Activated CD4-positive, alpha-beta memory T cell treated with anti-CD3 and anti-CD28 coated beads, Interleukin-2, amount 10 ng/mL, durations not matched to agents 7 days and 5 days (primary cell): ENCODE measurements around the gene CENPV. TPM values are rescaled to one million over a fixed set of nuclear protein-coding genes. Genes with fewer than 3 reads are reported as not detected.
"Not testable (repeated sequence)": the region's sequence is repeated elsewhere in the genome, so short reads cannot be mapped to it uniquely, and the experiment has no call there.

Experiments used
- CTCF ChIA-PET: fragments of 350-600 bp; sonication (Branson Sonifier 250); formaldehyde crosslinking; loops from one replicate; lab custom pipeline; 2021; ENCODE audit warnings: antibody characterized with exemption, inconsistent platforms; lab: Charles Lee
- POLR2A ChIA-PET: fragments of 350-600 bp; sonication (Branson Sonifier 250); formaldehyde crosslinking; loops from one replicate; lab custom pipeline; 2021; ENCODE audit warnings: antibody characterized with exemption; lab: Charles Lee
- DNase-seq: peaks from one replicate; pipeline ENCODE4 v3.0.0-alpha.2; 2020
- H3K27ac Mint-ChIP-seq: one replicate; pipeline ENCODE4 v1.8.0; 2021; ENCODE audit warnings: mild to moderate bottlenecking, mixed read lengths
- H3K27me3 Mint-ChIP-seq: one replicate; pipeline ENCODE4 v1.8.0; 2021; ENCODE audit warnings: mixed read lengths
- H3K36me3 Mint-ChIP-seq: one replicate; pipeline ENCODE4 v1.8.0; 2021; ENCODE audit warnings: low read depth, mixed read lengths
- H3K4me1 Mint-ChIP-seq: one replicate; pipeline ENCODE4 v1.8.0; 2021; ENCODE audit warnings: mixed read lengths
- H3K4me3 Mint-ChIP-seq: one replicate; pipeline ENCODE4 v1.8.0; 2021; ENCODE audit warnings: mild to moderate bottlenecking, mixed read lengths
- H3K9me3 Mint-ChIP-seq: one replicate; pipeline ENCODE4 v1.8.0; 2021; ENCODE audit warnings: mixed read lengths
- total RNA-seq, 2 experiments: library from RNA; stranded (reverse); gene quantifications; one replicate each; pipeline ENCODE4 v1.2.3, GENCODE V29; 2021

Gene CENPV
- total RNA-seq, 2 experiments from 2014 or later: 9.4 to 12.3 TPM

DNA sequence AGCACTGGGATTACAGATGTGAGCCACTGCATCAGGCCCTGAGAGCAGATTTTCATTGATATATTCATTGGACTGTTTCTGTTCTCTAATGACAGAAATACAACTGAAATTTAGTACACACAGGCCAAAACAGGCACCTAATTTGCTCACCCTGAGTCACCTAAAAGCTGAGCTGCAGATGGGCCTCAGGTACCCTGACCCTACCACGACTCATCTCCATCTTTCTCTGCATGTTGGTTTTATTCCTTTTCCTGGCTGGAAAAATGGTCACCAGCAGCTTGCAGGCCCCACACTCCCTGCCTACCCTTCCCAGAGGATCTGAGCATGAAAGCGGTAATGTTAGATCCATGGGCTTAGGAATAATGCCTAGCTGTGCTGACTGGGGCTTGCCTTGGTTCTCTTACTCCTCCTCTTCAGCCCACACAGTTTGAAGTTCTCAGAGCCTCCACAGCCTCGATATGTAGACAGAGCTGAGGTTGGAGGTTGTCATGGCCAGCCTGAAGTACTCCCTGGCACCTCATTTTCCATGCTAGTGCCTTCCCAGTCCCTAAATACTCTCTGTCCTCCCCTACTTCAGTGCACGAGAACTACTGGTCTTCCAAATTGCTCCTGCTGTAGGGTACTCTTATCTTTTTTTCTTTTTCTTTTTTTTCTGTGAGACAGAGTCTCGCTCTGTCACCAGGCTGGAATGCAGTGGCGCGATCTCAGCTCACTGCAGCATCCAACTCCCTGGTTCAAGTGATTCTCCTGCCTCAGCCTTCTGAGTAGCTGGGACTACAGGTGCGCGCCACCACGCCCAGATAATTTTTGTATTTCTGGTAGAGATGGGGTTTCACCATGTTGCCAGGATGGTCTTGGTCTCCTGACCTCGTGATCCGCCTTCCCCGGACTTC lies 51.1 kb downstream of the CENPV start:
- ChIA-PET POLR2A (no interaction called here), CTCF (no interaction called here)
- no peaks in the 10 kb centered on the region for H3K9me3 Mint-ChIP-seq
- no peaks in the 10 kb centered on the region for H3K4me1 Mint-ChIP-seq
- no peak overlapping the region for H3K4me3 Mint-ChIP-seq
- H3K27me3 Mint-ChIP-seq: no peaks in the 10 kb centered on the region
- no peak for DNase-seq
- H3K36me3 Mint-ChIP-seq: no peaks in the 10 kb centered on the region
- no peak overlapping the region for H3K27ac Mint-ChIP-seq

DNA sequence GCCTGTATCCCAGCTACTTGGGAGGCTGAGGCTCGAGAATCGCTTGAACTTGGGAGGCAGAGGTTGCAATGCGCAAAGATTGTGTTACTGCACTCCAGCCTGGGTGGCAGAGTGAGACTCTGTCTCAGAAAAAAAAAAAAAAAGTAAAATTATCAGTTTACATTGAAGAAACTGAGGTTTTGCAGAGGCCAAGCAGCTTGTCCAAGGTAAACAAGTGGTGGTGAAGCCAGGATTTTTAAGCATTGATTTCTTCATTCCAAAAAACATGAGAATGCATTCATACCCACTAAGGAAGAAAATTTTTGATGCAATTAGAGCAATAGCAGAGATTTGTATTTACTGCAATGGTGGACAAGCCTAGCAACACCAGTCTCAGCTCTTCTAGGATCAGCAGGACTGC lies 52.7 kb downstream of the CENPV start:
- CTCF ChIA-PET: no interaction called here
- Mint-ChIP-seq H3K27me3 (no peaks in the 10 kb centered on the region), H3K9me3 (no peaks in the 10 kb centered on the region), H3K27ac (no peak overlapping the region), H3K4me1 (peaks cover 8% of the 10 kb centered on the region), H3K4me3 (no peak overlapping the region), H3K36me3 (no peaks in the 10 kb centered on the region)
- no peak for DNase-seq
- POLR2A ChIA-PET: no interaction called here

DNA sequence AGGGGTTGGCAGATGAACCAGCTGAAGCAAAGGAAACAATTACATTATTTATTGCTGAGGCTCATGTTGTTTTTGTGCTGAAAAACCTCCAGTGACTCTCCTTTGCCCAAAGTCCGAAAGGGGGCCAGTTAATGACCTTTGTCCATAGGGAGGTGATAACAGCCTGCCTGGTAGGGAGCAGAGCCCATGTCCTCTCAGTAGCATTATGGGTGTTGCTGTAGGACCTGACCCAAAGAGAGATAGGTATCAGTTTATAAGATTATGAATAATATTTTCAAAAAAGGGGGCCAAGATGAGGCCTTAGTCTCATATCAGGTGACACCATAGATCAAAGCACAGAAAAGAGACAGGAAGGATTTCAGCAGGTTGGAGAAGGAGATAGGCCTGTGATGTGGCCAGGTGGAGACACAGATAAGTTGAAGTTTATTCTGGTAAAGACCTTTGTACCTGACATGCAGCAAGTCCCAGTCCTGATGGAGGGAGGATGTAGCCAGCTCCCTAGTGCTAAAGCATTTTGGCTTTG lies 55.1 kb downstream of the CENPV start:
- ChIA-PET POLR2A (interaction anchor here (1.0 to 1.1 kb wide), 2 partner anchors 12 to 82 kb away, joined by 3 to 4 read pairs; partner anchors contain the start of gene UBB), CTCF (interaction anchor here (2.8 kb wide), 1 partner anchor 65 kb away, joined by 6 read pairs; no protein-coding TSS in a partner anchor)
- Mint-ChIP-seq H3K36me3 (no peaks in the 10 kb centered on the region), H3K4me1 (peaks cover 10% of the 10 kb centered on the region), H3K4me3 (no peak overlapping the region), H3K27me3 (no peaks in the 10 kb centered on the region), H3K9me3 (no peaks in the 10 kb centered on the region), H3K27ac (no peak overlapping the region)
- no peak for DNase-seq

DNA sequence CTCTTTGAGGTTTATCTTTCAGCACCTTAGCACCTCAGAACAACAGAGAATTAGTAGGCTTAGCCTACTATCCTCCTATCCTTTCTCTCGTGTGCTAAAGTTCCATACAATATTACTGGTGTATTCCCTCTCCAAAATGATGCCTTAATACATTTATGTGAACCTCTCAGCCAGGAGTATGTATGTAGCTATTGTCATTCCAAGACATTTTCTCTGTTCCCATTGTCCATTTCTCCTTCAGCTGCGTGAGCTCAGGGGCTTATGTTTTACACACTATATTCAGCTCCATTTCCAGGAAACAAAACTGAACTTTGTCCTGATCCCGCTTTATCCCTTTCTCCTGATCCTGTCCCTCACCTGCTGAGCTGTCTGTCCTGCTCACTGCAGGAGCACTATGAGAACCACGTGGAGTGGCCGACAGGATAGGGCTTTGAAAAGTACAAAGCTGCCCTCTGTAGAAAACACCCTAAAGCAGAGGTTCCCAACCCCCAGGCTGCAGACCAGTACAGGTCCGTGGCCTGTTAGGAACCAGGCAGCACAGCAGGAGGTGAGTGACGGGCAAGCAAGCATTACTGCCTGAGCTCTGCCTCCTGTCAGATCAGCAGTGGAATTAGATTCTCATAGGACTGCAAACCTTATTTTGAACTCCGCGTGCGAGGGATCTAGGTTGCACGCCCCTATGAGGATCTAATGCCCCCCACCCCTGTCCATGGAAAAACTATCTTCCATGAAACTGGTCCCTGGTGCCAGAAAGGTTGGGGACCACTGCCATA lies 55.7 kb downstream of the CENPV start:
- no peaks in the 10 kb centered on the region for H3K9me3 Mint-ChIP-seq
- DNase-seq: no peak
- no peak overlapping the region for H3K4me3 Mint-ChIP-seq
- H3K36me3 Mint-ChIP-seq: no peaks in the 10 kb centered on the region
- peaks cover 10% of the 10 kb centered on the region for H3K4me1 Mint-ChIP-seq
- ChIA-PET POLR2A (interaction anchor here (1.0 to 1.1 kb wide), 2 partner anchors 12 to 83 kb away, joined by 3 to 4 read pairs; partner anchors contain the start of gene UBB), CTCF (interaction anchor here (2.8 kb wide), 1 partner anchor 66 kb away, joined by 6 read pairs; no protein-coding TSS in a partner anchor)
- no peaks in the 10 kb centered on the region for H3K27me3 Mint-ChIP-seq
- H3K27ac Mint-ChIP-seq: no peak overlapping the region

DNA sequence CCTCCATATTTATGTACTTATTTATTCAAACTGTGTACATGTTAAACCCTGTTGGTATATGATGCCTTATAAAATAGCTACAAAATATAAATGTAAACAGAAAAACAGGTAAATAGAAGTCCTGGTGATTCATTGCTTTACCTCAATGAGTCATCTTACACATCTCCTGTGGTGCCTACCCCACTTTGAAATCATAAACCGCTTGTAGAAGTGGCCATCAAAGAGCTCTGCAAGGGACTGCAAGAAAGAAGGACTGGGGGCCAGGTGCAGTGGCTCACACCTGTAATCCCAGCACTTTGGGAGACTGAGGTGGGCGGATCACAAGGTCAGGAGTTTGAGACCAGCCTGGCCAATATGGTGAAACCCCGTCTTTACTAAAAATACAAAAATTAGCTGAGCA lies 57.2 kb downstream of the CENPV start:
- ChIA-PET CTCF (interaction anchor here (0.5 to 2.7 kb wide), 3 partner anchors 9 to 68 kb away, joined by 3 to 13 read pairs (median 3); no protein-coding TSS in a partner anchor), POLR2A (interaction anchor here (1.0 to 1.6 kb wide), 5 partner anchors 9 to 79 kb away, joined by 3 to 5 read pairs (median 3); partner anchors contain the start of genes CENPV and PIGL)
- not testable (repeated sequence) for H3K27me3 Mint-ChIP-seq, H3K36me3 Mint-ChIP-seq, H3K4me1 Mint-ChIP-seq, H3K4me3 Mint-ChIP-seq, H3K9me3 Mint-ChIP-seq, DNase-seq, H3K27ac Mint-ChIP-seq

DNA sequence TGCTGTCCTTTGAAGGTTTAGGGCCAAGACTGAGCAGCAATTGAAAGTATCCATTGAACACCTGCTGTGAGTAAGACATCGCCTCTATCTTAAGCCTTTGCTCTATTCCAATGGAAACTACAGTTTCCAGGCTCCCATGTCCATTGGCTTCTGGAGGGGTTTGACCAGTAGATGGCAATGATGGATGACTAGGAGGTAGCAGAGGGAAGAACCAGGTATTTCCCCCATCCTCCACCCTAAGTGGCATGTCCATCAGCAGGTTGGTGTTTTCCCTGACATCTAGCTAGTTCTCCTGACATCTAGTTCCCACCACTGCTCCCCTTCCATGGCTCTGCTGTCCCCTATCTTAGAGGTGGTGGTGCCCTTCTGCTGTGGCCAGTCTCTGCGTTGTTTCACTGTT lies 58.7 kb downstream of the CENPV start:
- no peak for DNase-seq
- Mint-ChIP-seq H3K36me3 (no peaks in the 10 kb centered on the region), H3K9me3 (no peaks in the 10 kb centered on the region), H3K4me1 (peaks cover 10% of the 10 kb centered on the region), H3K27me3 (no peaks in the 10 kb centered on the region), H3K4me3 (no peak overlapping the region), H3K27ac (no peak overlapping the region)
- ChIA-PET POLR2A (interaction anchor here (1.6 kb wide), 1 partner anchor 59 kb away, joined by 5 read pairs; the partner anchor contains the start of gene CENPV), CTCF (interaction anchor here (2.7 kb wide), 1 partner anchor 10 kb away, joined by 13 read pairs; no protein-coding TSS in a partner anchor)

DNA sequence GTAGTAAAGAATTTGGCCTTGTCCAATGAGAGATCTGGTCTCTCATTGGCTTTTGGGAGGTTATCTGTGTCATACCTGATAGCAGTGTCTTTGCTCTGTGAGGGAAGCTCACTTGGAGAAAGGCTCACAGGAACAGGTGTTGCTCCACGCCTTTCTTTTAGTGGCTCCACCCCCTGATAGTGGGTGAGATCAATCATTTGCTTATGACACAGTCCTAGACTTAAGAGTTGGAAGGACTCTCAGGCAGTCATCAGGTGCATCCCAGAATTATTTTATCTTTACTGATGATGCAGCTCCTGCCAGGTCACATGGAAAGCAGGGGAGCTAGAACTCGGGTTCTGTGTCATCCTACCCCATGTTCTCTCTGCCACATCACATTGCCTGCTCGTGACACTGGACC lies 59.3 kb downstream of the CENPV start:
- Mint-ChIP-seq H3K36me3 (no peaks in the 10 kb centered on the region), H3K4me3 (no peak overlapping the region), H3K9me3 (no peaks in the 10 kb centered on the region), H3K27ac (no peak overlapping the region), H3K27me3 (no peaks in the 10 kb centered on the region), H3K4me1 (peaks cover 15% of the 10 kb centered on the region)
- no peak for DNase-seq
- ChIA-PET CTCF (interaction anchor here (2.7 kb wide), 1 partner anchor 11 kb away, joined by 13 read pairs; no protein-coding TSS in a partner anchor), POLR2A (no interaction called here)

Other genes with a start within 250 kb of the CENPV start
- gene NCOR1, start 137.9 kb downstream of the CENPV start, total RNA-seq: 100 to 1,000 TPM; 136 to 141 TPM
- 10 to 100 TPM; 30.5 to 35.2 TPM for gene PIGL, start 136.3 kb downstream of the CENPV start, total RNA-seq
- 1,000 to 10,000 TPM; 1,185 TPM for gene UBB, start 27.6 kb upstream of the CENPV start, total RNA-seq
- 100 to 1,000 TPM; 131 to 142 TPM for gene TRPV2, start 62.1 kb upstream of the CENPV start, total RNA-seq
- gene LRRC75A, start 138.7 kb upstream of the CENPV start, total RNA-seq: 1 to 10 TPM; 1.2 to 1.8 TPM
- 1 to 10 TPM; 7.4 TPM for gene ZNF287, start 215.7 kb upstream of the CENPV start, total RNA-seq